ENCODE results near the gene PTGIS.

- TF ChIP-seq CTCF (conservative IDR thresholded peaks at IDR 0.05; ENCODE audit: low read length) (no peak), EZH2phosphoT487 (IDR thresholded peaks at IDR 0.05; ENCODE audit: borderline replicate concordance, low read depth, low read length) (no peak)
These were observed 28.0 kb upstream of the PTGIS start for GRCh38 chr20:49595811-49596561.
